Heart left ventricle (tissue), 13 donors: ENCODE results near the gene TCF7L2.

Source experiments
- POLR2A ChIP-seq, 2 donors: fragments of 450-650 bp; IDR thresholded peaks; one replicate each; pipeline ENCODE4 v1.6.1; 2017; ENCODE audit warnings: antibody characterized with exemption in 2 of 2, mild to moderate bottlenecking in 2 of 2, moderate library complexity in 2 of 2
- TF ChIP-seq, protein P1 (sequence below), 12 donors: fragments of 200-600 bp; sonication (generic) in 4 of 12; IDR thresholded peaks; one replicate each; pipeline versions ENCODE4 v1.5.0 to v1.8.0; 2018 to 2022; ENCODE audit warnings: antibody characterized with exemption in 12 of 12, mild to moderate bottlenecking in 5 of 12
- donor health status: ischemic (EF 13 %, LVEDD 7.1; RV severe dilation, severe dysfunction).
- donor health status: DM: no; HTN: yes; CAD: no.
- donor health status: DM: no; HTN: no; CAD: no.
- donor health status: ischemic (EF 25% LVEDD 6.9; RV normal size, moderate dysfunction).
- donor health status: ischemic (EF 25% LVEDD 5.7; RV mildly dilated, moderate dysfunction).
- donor health status: ischemic (EF 35%, LVEDD 5.7; RV mildly dilated, moderate dysfunction).
- donor health status: nonischemic (EF 11% LVEDD 7.7; RV severe dilation, severe dysfunction).
- donor health status: DM: yes; HTN: yes; CAD: no.
- donor health status: PGD.
- donor health status: ischemic (EF 29% LVEDD 5.4; RV normal size, mild dysfunction).
- donor health status: nonischemic (EF 23%, LVEDD 6.1; RV moderate dilation, normal function).

DNA sequence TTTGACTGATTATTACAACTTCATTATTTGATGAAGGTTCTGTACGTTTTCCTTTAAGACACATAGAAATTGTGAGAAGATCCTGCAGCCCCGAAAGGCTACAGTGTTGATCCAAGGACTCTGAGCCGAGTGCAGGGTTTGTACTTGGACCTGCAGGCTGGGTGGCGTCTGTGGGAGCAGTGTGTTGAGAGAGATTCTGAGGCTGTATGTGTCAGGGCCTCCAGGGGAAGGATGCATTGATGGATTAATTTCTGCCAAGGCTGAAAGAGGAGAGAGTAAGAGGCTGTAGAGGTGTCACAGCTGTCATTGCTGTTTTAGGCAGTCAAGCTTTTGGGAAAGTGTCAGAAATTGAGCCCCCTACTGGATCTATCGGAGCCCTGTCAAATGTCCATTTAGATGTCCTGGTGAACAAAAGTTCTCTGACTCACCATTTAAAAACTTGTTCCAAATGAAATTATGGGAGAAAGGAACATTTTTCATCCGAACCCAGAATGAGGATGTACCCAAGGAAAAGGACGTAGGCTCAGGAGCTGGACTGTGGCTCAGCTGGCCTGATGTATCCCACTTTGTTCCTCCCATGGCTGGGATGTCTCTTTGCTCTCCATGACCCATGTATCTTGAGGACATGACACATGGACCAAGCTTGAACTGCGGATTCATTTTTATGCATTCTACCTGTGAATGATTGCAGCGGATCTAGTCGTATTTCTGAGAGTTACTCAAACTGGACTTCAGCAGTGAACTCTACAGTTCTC is 102.2 kb downstream of the TCF7L2 start:
- TF ChIP-seq POLR2A (IDR thresholded peaks at IDR 0.05) = no peak
- TF ChIP-seq, protein P1, sequence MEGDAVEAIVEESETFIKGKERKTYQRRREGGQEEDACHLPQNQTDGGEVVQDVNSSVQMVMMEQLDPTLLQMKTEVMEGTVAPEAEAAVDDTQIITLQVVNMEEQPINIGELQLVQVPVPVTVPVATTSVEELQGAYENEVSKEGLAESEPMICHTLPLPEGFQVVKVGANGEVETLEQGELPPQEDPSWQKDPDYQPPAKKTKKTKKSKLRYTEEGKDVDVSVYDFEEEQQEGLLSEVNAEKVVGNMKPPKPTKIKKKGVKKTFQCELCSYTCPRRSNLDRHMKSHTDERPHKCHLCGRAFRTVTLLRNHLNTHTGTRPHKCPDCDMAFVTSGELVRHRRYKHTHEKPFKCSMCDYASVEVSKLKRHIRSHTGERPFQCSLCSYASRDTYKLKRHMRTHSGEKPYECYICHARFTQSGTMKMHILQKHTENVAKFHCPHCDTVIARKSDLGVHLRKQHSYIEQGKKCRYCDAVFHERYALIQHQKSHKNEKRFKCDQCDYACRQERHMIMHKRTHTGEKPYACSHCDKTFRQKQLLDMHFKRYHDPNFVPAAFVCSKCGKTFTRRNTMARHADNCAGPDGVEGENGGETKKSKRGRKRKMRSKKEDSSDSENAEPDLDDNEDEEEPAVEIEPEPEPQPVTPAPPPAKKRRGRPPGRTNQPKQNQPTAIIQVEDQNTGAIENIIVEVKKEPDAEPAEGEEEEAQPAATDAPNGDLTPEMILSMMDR (IDR thresholded peaks at IDR 0.05) = peak in 9 of 12 donors; percentile 7 to 48 (median 21)
